Stimulated activated effector memory CD8-positive, alpha-beta T cell treated with anti-CD3 and anti-CD28 coated beads, Interleukin-12 subunit alpha, Interleukin-12 subunit beta, amount 100 ng/mL, for 72 hours (primary cell): ENCODE results near the gene PRKCQ.
A peak's percentile ranks its signal among the peaks of the same experiment; 100 is the strongest.
"Not testable (repeated sequence)": the region's sequence is repeated elsewhere in the genome, so short reads cannot be mapped to it uniquely, and the experiment has no call there.

ENCODE experiments used
- ATAC-seq: fragments of 150-1000 bp; cut with Tn5 transposase; 2 replicates; pipeline ENCODE4 v1.10.0; 2021
- DNase-seq, 2 donors: peaks; one replicate each; pipeline ENCODE4 v3.0.0; 2021 to 2022; ENCODE audit warnings: low spot score in 2 of 2
- H3K27ac Mint-ChIP-seq: one replicate; pipeline ENCODE4 v1.8.0; 2022; ENCODE audit warnings: mild to moderate bottlenecking, mixed read lengths
- H3K36me3 Mint-ChIP-seq: one replicate; pipeline ENCODE4 v1.8.0; 2022; ENCODE audit warnings: mild to moderate bottlenecking, mixed read lengths
- H3K4me1 Mint-ChIP-seq: one replicate; pipeline ENCODE4 v1.8.0; 2022; ENCODE audit warnings: mixed read lengths
- H3K4me3 Mint-ChIP-seq: one replicate; pipeline ENCODE4 v1.8.0; 2022; ENCODE audit warnings: mild to moderate bottlenecking, mixed read lengths
- H3K9me3 Mint-ChIP-seq: one replicate; pipeline ENCODE4 v1.8.0; 2022; ENCODE audit warnings: mixed read lengths

PRKCQ gene

DNA sequence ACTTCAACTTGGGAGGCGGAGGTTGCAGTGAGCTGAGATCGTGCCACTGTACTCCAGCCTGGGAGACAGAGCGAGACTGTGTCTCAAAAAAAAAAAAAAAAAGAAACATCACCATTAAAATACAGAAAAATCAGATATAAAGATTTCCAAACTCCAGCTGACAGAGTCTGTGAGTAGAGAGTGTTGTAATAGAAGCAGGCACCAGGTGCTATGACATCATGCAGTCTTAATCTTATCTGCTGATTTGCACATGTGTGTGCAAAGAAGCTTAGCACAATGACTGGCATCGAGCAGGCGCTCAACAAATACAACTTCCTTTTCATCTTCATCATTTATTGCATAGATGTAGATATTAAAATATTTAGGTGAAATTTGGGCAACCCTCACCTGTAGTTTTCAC is 92.2 kb downstream of the PRKCQ start:
- DNase-seq (no peak), ATAC-seq (no peak)
- no peaks in the 10 kb centered on the region for H3K9me3 Mint-ChIP-seq
- no peak overlapping the region for H3K27ac Mint-ChIP-seq
- H3K36me3 Mint-ChIP-seq, result no peaks in the 10 kb centered on the region
- H3K4me1 Mint-ChIP-seq, result peaks cover 71% of the 10 kb centered on the region
- no peak overlapping the region for H3K4me3 Mint-ChIP-seq

GRCh38 chr10:6486309-6486708 is 93.8 kb downstream of the PRKCQ start:
- H3K4me1 Mint-ChIP-seq, result peaks cover 70% of the 10 kb centered on the region
- H3K36me3 Mint-ChIP-seq, result no peaks in the 10 kb centered on the region
- ATAC-seq (no peak), DNase-seq (no peak)
- H3K4me3 Mint-ChIP-seq, result no peak overlapping the region
- H3K27ac Mint-ChIP-seq, result peak overlapping the region; percentile 86
- no peaks in the 10 kb centered on the region for H3K9me3 Mint-ChIP-seq

- H3K27ac Mint-ChIP-seq, result peak overlapping the region; percentile 92
These were observed 97.2 kb downstream of the PRKCQ start for GRCh38 chr10:6482737-6483357.

GRCh38 chr10:6478722-6479121 is 101.4 kb downstream of the PRKCQ start:
- DNase-seq (no peak), ATAC-seq (no peak)
- H3K27ac Mint-ChIP-seq, result peak overlapping the region; percentile 17
- H3K36me3 Mint-ChIP-seq, result no peaks in the 10 kb centered on the region
- H3K4me3 Mint-ChIP-seq, result no peak overlapping the region
- H3K9me3 Mint-ChIP-seq, result no peaks in the 10 kb centered on the region
- peaks cover 51% of the 10 kb centered on the region for H3K4me1 Mint-ChIP-seq

More at GRCh38 chr10:6482737-6483357, 97.2 kb downstream of the PRKCQ start:
- no peak for DNase-seq
- Mint-ChIP-seq H3K4me1 (peaks cover 47% of the 10 kb centered on the region), H3K36me3 (no peaks in the 10 kb centered on the region), H3K9me3 (no peaks in the 10 kb centered on the region), H3K4me3 (peak overlapping the region; percentile 27)
- ATAC-seq, result peak; percentile 24

GRCh38 chr10:6476989-6477388 is 103.1 kb downstream of the PRKCQ start:
- no peak overlapping the region for H3K4me3 Mint-ChIP-seq
- H3K36me3 Mint-ChIP-seq, result peaks cover 15% of the 10 kb centered on the region
- no peak overlapping the region for H3K27ac Mint-ChIP-seq
- DNase-seq, result no peak
- peaks cover 48% of the 10 kb centered on the region for H3K4me1 Mint-ChIP-seq
- ATAC-seq, result no peak
- no peaks in the 10 kb centered on the region for H3K9me3 Mint-ChIP-seq

GRCh38 chr10:6474871-6475270 is 105.2 kb downstream of the PRKCQ start:
- H3K9me3 Mint-ChIP-seq, result no peaks in the 10 kb centered on the region
- H3K36me3 Mint-ChIP-seq, result peaks cover 36% of the 10 kb centered on the region
- no peak for DNase-seq
- no peak for ATAC-seq
- H3K4me1 Mint-ChIP-seq, result peaks cover 66% of the 10 kb centered on the region
- peak overlapping the region; percentile 98 for H3K27ac Mint-ChIP-seq
- H3K4me3 Mint-ChIP-seq, result peak overlapping the region; percentile 78

GRCh38 chr10:6473901-6474370 is 106.1 kb downstream of the PRKCQ start:
- ATAC-seq, result peak; percentile 85
- peak overlapping the region; percentile 98 for H3K27ac Mint-ChIP-seq
- peak overlapping the region; percentile 78 for H3K4me3 Mint-ChIP-seq
- peaks cover 46% of the 10 kb centered on the region for H3K36me3 Mint-ChIP-seq
- DNase-seq, result peak; percentile 22 to 62
- H3K4me1 Mint-ChIP-seq, result peaks cover 67% of the 10 kb centered on the region
- H3K9me3 Mint-ChIP-seq, result no peaks in the 10 kb centered on the region

GRCh38 chr10:6473430-6473829 is 106.6 kb downstream of the PRKCQ start:
- H3K36me3 Mint-ChIP-seq, result peaks cover 51% of the 10 kb centered on the region
- DNase-seq, result peak in 1 of 2 donors; percentile 69

GRCh38 chr10:6472710-6473005 is 107.4 kb downstream of the PRKCQ start:
- peaks cover 59% of the 10 kb centered on the region for H3K36me3 Mint-ChIP-seq
- ATAC-seq, DNase-seq, H3K9me3 Mint-ChIP-seq: not testable (repeated sequence)
- peak overlapping the region; percentile 78 for H3K4me3 Mint-ChIP-seq
- peaks cover 76% of the 10 kb centered on the region for H3K4me1 Mint-ChIP-seq
- H3K27ac Mint-ChIP-seq, result peak overlapping the region; percentile 98

More at GRCh38 chr10:6473430-6473829, 106.6 kb downstream of the PRKCQ start:
- no peaks in the 10 kb centered on the region for H3K9me3 Mint-ChIP-seq
- H3K4me1 Mint-ChIP-seq, result peaks cover 69% of the 10 kb centered on the region
- peak overlapping the region; percentile 78 for H3K4me3 Mint-ChIP-seq
- peak overlapping the region; percentile 98 for H3K27ac Mint-ChIP-seq
- peak; percentile 88 for ATAC-seq

- no peaks in the 10 kb centered on the region for H3K9me3 Mint-ChIP-seq
- peaks cover 82% of the 10 kb centered on the region for H3K4me1 Mint-ChIP-seq
- H3K4me3 Mint-ChIP-seq, result peak overlapping the region; percentile 78
- H3K36me3 Mint-ChIP-seq, result peaks cover 75% of the 10 kb centered on the region
- H3K27ac Mint-ChIP-seq, result peak overlapping the region; percentile 1
- ATAC-seq, result peak; percentile 20
- DNase-seq, result no peak
These were observed 109.0 kb downstream of the PRKCQ start for GRCh38 chr10:6470894-6471618.

GRCh38 chr10:6469661-6470060 is 110.4 kb downstream of the PRKCQ start:
- ATAC-seq (no peak), DNase-seq (no peak)
- H3K36me3 Mint-ChIP-seq, result peaks cover 89% of the 10 kb centered on the region
- H3K4me3 Mint-ChIP-seq, result no peak overlapping the region
- H3K4me1 Mint-ChIP-seq, result peaks cover 82% of the 10 kb centered on the region
- H3K27ac Mint-ChIP-seq, result peak overlapping the region; percentile 1
- H3K9me3 Mint-ChIP-seq, result no peaks in the 10 kb centered on the region

- H3K4me1 Mint-ChIP-seq, result peaks cover 58% of the 10 kb centered on the region
- H3K27ac Mint-ChIP-seq, result peak overlapping the region; percentile 72
- ATAC-seq, result peak; percentile 95
- H3K36me3 Mint-ChIP-seq, result peaks cover 100% of the 10 kb centered on the region
- peaks cover 1% of the 10 kb centered on the region for H3K9me3 Mint-ChIP-seq
- no peak for DNase-seq
- H3K4me3 Mint-ChIP-seq, result peak overlapping the region; percentile 13
These were observed 114.0 kb downstream of the PRKCQ start for GRCh38 chr10:6465854-6466601.

GRCh38 chr10:6465437-6465836 is 114.6 kb downstream of the PRKCQ start:
- Mint-ChIP-seq H3K27ac (no peak overlapping the region), H3K36me3 (peaks cover 100% of the 10 kb centered on the region), H3K4me3 (peak overlapping the region; percentile 13), H3K4me1 (peaks cover 58% of the 10 kb centered on the region), H3K9me3 (peaks cover 5% of the 10 kb centered on the region)
- DNase-seq (no peak), ATAC-seq (no peak)

DNA sequence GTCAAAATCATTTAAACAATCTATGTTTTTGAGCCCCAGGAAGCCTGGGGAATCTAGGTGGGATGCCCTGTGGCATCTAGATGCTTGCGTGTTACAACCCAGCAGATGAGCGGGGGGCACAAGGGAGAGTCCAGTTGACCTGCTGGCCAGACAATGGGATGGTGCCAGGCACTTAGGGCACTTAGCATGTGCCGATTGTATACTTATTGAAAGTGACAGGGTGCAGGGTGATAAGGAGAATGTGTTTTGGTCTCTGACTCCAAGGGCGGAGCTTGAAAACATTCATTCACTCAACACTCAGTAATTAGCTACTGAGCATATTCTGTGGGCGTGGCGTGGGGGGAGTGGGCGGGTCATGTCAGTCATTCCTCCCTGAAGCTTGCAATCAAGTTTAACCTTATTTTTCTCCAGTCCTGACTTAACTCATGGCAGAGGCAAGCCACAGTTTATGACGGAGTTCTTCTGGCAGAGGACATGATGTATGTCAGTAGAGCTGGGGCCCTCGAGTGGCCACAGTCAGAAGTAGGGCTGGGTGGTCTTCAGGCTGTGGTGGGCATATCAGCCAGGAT is 115.1 kb downstream of the PRKCQ start:
- peak overlapping the region; percentile 45 for H3K27ac Mint-ChIP-seq
- DNase-seq, result no peak

DNA sequence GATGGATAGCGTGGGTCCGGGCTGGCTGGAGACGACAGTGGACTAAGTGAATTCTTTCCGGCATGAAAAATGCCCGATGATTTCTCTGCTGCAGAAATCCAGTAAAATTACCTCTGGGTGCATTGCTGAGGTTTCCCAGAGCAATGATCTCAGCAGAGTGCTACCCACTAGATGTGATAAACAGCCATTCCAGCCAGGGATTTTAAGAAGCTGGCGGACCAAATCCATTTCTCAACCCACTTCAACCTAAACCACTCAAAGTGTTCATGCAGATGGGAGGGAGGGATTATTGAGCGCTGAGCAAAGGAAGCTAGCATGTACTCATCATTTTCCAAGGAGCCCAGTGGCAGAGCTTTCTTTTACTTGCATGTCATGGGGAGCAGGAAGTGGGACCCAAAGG is 116.7 kb downstream of the PRKCQ start:
- peaks cover 5% of the 10 kb centered on the region for H3K9me3 Mint-ChIP-seq
- no peak for DNase-seq
- H3K4me3 Mint-ChIP-seq, result no peak overlapping the region
- peaks cover 100% of the 10 kb centered on the region for H3K36me3 Mint-ChIP-seq
- ATAC-seq, result no peak
- peaks cover 56% of the 10 kb centered on the region for H3K4me1 Mint-ChIP-seq
- no peak overlapping the region for H3K27ac Mint-ChIP-seq

More for the DNA sequence above, 115.1 kb downstream of the PRKCQ start:
- Mint-ChIP-seq H3K4me3 (no peak overlapping the region), H3K36me3 (peaks cover 100% of the 10 kb centered on the region), H3K4me1 (peaks cover 53% of the 10 kb centered on the region), H3K9me3 (peaks cover 5% of the 10 kb centered on the region)
- ATAC-seq, result no peak
